HepG2 (cell line): Measurements from ENCODE around the gene COPS7B. TPM values are rescaled to one million over a fixed set of nuclear protein-coding genes. Genes with fewer than 3 reads are reported as not detected.
A peak's percentile ranks its signal among the peaks of the same experiment; 100 is the strongest.

Source experiments
- DPF2 ChIP-seq: sonication (generic); formaldehyde crosslinking; IDR thresholded peaks from 2 replicates; pipeline ENCODE4 v1.4.0; 2020; ENCODE audit warnings: mild to moderate bottlenecking, low read depth, missing genetic modification reagents, borderline replicate concordance
- ELF3 ChIP-seq: IDR thresholded peaks from 2 replicates; pipeline ENCODE4 v1.6.1; 2016; ENCODE audit warnings: missing genetic modification reagents, missing compliant biosample characterization
- HOXD1 ChIP-seq: sonication (generic); formaldehyde crosslinking; IDR thresholded peaks from 2 replicates; pipeline ENCODE4 v1.5.0; 2020; ENCODE audit warnings: missing genetic modification reagents
- JUN ChIP-seq: sonication (generic); formaldehyde crosslinking; IDR thresholded peaks from 2 replicates; pipeline ENCODE4 v1.4.0; 2020; ENCODE audit warnings: mild to moderate bottlenecking, missing genetic modification reagents
- SALL1 ChIP-seq: sonication (generic); formaldehyde crosslinking; IDR thresholded peaks from 2 replicates; pipeline ENCODE4 v1.8.0; 2022; ENCODE audit warnings: mild to moderate bottlenecking, missing genetic modification reagents
- SKI ChIP-seq: fragments of 450-650 bp; IDR thresholded peaks from one replicate; pipeline ENCODE4 v1.6.1; 2018; ENCODE audit warnings: mild to moderate bottlenecking; ENCODE audit not compliant: partially characterized antibody
- SP2 ChIP-seq: sonication (generic); formaldehyde crosslinking; IDR thresholded peaks from 2 replicates; pipeline ENCODE4 v1.5.1; 2020; ENCODE audit warnings: mild to moderate bottlenecking, missing genetic modification reagents
- ZNF597 ChIP-seq: sonication (generic); formaldehyde crosslinking; IDR thresholded peaks from 2 replicates; pipeline ENCODE4 v1.5.0; 2020; ENCODE audit warnings: missing genetic modification reagents
- ZNF598 ChIP-seq: sonication (generic); formaldehyde crosslinking; IDR thresholded peaks from 2 replicates; pipeline ENCODE4 v1.5.1; 2020; ENCODE audit warnings: mild to moderate bottlenecking, missing genetic modification reagents, borderline replicate concordance
- ZNF710 ChIP-seq: sonication (generic); formaldehyde crosslinking; IDR thresholded peaks from 2 replicates; pipeline ENCODE4 v1.5.0; 2020; ENCODE audit warnings: mild to moderate bottlenecking, missing genetic modification reagents, borderline replicate concordance
- ZNF841 ChIP-seq: sonication (generic); formaldehyde crosslinking; IDR thresholded peaks from 2 replicates; pipeline ENCODE4 v1.8.1; 2023; ENCODE audit warnings: missing genetic modification reagents, borderline replicate concordance
- polyA plus RNA-seq, 8 experiments: library from polyadenylated mRNA; depleted of rRNA in 3 of 8; stranded (reverse) in 7 of 8; unstranded in 1 of 8; fragments of >200 nt; fragmentation: Illumina TruSeq in 4 of 8; extraction: Trizol in 4 of 8; gene quantifications; 2 replicates each; pipeline versions ENCODE4 v1.2.1 to v1.2.3, GENCODE V29; 2011 to 2016; ENCODE audit warnings: low read depth in 4 of 8, missing spikeins in 1 of 8, mixed read lengths in 1 of 8; ENCODE audit not compliant: insufficient read depth in 1 of 8
- total RNA-seq, 5 experiments: library from RNA; depleted of rRNA; stranded (reverse); fragments of >200 nt; fragmentation: Illumina TruSeq; extraction: Trizol; gene quantifications; 2 replicates each; pipeline ENCODE4 v1.2.3, GENCODE V29; 2016; ENCODE audit warnings: low read depth in 1 of 5
- TF ChIP-seq, protein P1 (sequence below): sonication (generic); formaldehyde crosslinking; IDR thresholded peaks from 2 replicates; pipeline ENCODE4 v1.5.0; 2020; ENCODE audit warnings: mild to moderate bottlenecking, missing genetic modification reagents, borderline replicate concordance

COPS7B gene
- total and polyA plus RNA-seq, 2 of the 13 experiments (the other 11 are each of a cell fraction or from before 2014, with no cell fraction given), result 30.6 to 62.7 TPM

GRCh38 chr2:231786177-231786916 lies at the start of gene COPS7B (continued):
- TF ChIP-seq ZNF710 (CRISPR knock-in tag) (peak; percentile 89; the same call in 1 of the 2 replicates), SP2 (CRISPR knock-in tag) (peak; percentile 82), ELF3 (CRISPR knock-in tag) (peak; percentile 82; the same call in 1 of the 2 replicates), DPF2 (CRISPR knock-in tag) (peak; percentile 62; the same call in 1 of the 2 replicates), JUN (CRISPR knock-in tag) (peak; percentile 78; the same call in 1 of the 2 replicates), ZNF597 (CRISPR knock-in tag) (peak; percentile 29; the same call in 1 of the 2 replicates), ZNF841 (no peak), SKI (peak; percentile 69), SALL1 (CRISPR knock-in tag) (peak; percentile 97), ZNF598 (CRISPR knock-in tag) (no peak), HOXD1 (CRISPR knock-in tag) (peak; percentile 97)
- TF ChIP-seq, protein P1, sequence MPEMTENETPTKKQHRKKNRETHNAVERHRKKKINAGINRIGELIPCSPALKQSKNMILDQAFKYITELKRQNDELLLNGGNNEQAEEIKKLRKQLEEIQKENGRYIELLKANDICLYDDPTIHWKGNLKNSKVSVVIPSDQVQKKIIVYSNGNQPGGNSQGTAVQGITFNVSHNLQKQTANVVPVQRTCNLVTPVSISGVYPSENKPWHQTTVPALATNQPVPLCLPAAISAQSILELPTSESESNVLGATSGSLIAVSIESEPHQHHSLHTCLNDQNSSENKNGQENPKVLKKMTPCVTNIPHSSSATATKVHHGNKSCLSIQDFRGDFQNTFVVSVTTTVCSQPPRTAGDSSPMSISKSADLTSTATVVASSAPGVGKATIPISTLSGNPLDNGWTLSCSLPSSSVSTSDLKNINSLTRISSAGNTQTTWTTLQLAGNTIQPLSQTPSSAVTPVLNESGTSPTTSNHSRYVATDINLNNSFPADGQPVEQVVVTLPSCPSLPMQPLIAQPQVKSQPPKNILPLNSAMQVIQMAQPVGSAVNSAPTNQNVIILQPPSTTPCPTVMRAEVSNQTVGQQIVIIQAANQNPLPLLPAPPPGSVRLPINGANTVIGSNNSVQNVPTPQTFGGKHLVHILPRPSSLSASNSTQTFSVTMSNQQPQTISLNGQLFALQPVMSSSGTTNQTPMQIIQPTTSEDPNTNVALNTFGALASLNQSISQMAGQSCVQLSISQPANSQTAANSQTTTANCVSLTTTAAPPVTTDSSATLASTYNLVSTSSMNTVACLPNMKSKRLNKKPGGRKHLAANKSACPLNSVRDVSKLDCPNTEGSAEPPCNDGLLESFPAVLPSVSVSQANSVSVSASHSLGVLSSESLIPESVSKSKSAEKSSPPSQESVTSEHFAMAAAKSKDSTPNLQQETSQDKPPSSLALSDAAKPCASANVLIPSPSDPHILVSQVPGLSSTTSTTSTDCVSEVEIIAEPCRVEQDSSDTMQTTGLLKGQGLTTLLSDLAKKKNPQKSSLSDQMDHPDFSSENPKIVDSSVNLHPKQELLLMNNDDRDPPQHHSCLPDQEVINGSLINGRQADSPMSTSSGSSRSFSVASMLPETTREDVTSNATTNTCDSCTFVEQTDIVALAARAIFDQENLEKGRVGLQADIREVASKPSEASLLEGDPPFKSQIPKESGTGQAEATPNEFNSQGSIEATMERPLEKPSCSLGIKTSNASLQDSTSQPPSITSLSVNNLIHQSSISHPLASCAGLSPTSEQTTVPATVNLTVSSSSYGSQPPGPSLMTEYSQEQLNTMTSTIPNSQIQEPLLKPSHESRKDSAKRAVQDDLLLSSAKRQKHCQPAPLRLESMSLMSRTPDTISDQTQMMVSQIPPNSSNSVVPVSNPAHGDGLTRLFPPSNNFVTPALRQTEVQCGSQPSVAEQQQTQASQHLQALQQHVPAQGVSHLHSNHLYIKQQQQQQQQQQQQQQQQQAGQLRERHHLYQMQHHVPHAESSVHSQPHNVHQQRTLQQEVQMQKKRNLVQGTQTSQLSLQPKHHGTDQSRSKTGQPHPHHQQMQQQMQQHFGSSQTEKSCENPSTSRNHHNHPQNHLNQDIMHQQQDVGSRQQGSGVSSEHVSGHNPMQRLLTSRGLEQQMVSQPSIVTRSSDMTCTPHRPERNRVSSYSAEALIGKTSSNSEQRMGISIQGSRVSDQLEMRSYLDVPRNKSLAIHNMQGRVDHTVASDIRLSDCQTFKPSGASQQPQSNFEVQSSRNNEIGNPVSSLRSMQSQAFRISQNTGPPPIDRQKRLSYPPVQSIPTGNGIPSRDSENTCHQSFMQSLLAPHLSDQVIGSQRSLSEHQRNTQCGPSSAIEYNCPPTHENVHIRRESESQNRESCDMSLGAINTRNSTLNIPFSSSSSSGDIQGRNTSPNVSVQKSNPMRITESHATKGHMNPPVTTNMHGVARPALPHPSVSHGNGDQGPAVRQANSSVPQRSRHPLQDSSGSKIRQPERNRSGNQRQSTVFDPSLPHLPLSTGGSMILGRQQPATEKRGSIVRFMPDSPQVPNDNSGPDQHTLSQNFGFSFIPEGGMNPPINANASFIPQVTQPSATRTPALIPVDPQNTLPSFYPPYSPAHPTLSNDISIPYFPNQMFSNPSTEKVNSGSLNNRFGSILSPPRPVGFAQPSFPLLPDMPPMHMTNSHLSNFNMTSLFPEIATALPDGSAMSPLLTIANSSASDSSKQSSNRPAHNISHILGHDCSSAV (CRISPR knock-in tag), result 0 out of 2 replicates have a peak, but pooled peaks have one; percentile 53
